GM12875 (cell line): Measurements from ENCODE around the gene ST13.
"Not testable (repeated sequence)": the region's sequence is repeated elsewhere in the genome, so short reads cannot be mapped to it uniquely, and the experiment has no call there.

Experiments
- H3K4me3 ChIP-seq: one replicate; pipeline ENCODE4 v1.5.1; 2011; ENCODE audit warnings: low read depth, low read length, control low read depth
- CTCF ChIP-seq: IDR thresholded peaks from 2 replicates; pipeline ENCODE4 v1.5.1; 2011; ENCODE audit warnings: low read depth, mild to moderate bottlenecking, control low read depth, inconsistent platforms, low read length, moderate library complexity, borderline replicate concordance; ENCODE audit not compliant: insufficient read depth

The ST13 gene

GRCh38 chr22:40857309-40857855 is 943 bp upstream of the ST13 start:
- no peak for TF ChIP-seq CTCF
- H3K4me3 ChIP-seq: peak overlapping the region; percentile 84

- TF ChIP-seq CTCF: no peak
- peak overlapping the region; percentile 84 for H3K4me3 ChIP-seq
Measured at GRCh38 chr22:40855979-40856512, 393 bp downstream of the ST13 start.

GRCh38 chr22:40855071-40855978 is 1.1 kb downstream of the ST13 start:
- peak overlapping the region; percentile 84 for H3K4me3 ChIP-seq
- no peak for TF ChIP-seq CTCF

- TF ChIP-seq CTCF: no peak
- no peak overlapping the region for H3K4me3 ChIP-seq
Measured at GRCh38 chr22:40853961-40854360, 2.5 kb downstream of the ST13 start.

- H3K4me3 ChIP-seq: no peak overlapping the region
- TF ChIP-seq CTCF: no peak
Measured at GRCh38 chr22:40853333-40853732, 3.1 kb downstream of the ST13 start.

- H3K4me3 ChIP-seq: not testable (repeated sequence)
Measured at GRCh38 chr22:40845816-40846215, 10.6 kb downstream of the ST13 start.

GRCh38 chr22:40844951-40845350 is 11.5 kb downstream of the ST13 start:
- no peak for TF ChIP-seq CTCF
- no peak overlapping the region for H3K4me3 ChIP-seq
